Neural progenitor cell (in vitro differentiated cells): ENCODE data around the gene C19orf33.

Source experiments
- CTCF ChIP-seq: fragments of 200-600 bp; sonication (generic); IDR thresholded peaks from 2 replicates; pipeline ENCODE4 v1.5.1; 2017; ENCODE audit warnings: antibody characterized with exemption, mild to moderate bottlenecking
- EZH2phosphoT487 ChIP-seq: fragments of 200-600 bp; sonication (generic); IDR thresholded peaks from 2 replicates; pipeline ENCODE4 v1.6.1; 2017; ENCODE audit warnings: antibody characterized with exemption

GRCh38 chr19:38277549-38277948 is 26.5 kb upstream of the C19orf33 start:
- TF ChIP-seq CTCF (no peak), EZH2phosphoT487 (no peak)
